Right lung (tissue), 5 donors: ENCODE results near the gene SIRPD. TPM values are rescaled to one million over a fixed set of nuclear protein-coding genes. Genes with fewer than 3 reads are reported as not detected.

Experiments used
- DNase-seq, 2 donors: peaks; one replicate each; pipeline ENCODE4 v3.0.0-alpha.2; 2013
- polyA plus RNA-seq, 5 donors: library from polyadenylated mRNA; unstranded; fragments of 120-200 nt; gene quantifications; one replicate each; pipeline versions ENCODE4 v1.2.1 to v1.2.3, GENCODE V29; 2013; ENCODE audit warnings: inconsistent platforms in 1 of 5, low replicate concordance in 1 of 5; ENCODE audit not compliant: insufficient read length in 5 of 5, insufficient read depth in 1 of 5

SIRPD gene
- polyA plus RNA-seq, 5 donors = 0.09 TPM; not detected in 4

DNA sequence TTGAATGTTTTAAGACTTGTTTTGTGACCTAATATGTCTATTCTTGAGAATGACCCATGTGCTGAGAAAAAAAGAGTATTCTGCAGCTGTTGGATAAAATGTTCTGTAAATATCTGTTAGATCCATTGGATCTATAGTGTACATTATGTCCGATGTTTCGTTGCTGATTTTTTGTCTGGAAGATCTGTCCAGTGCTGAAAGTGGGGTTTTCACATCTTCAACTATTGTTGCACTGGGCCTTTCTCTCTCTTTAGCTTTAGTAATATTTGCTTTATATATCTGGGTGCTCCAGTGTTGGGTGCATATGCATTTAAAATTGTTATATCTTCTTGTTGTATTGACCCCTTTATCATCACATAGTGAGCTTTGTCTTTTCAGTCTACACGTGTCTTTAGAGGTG, 60.6 kb downstream of the SIRPD start:
- no peak for DNase-seq

DNA sequence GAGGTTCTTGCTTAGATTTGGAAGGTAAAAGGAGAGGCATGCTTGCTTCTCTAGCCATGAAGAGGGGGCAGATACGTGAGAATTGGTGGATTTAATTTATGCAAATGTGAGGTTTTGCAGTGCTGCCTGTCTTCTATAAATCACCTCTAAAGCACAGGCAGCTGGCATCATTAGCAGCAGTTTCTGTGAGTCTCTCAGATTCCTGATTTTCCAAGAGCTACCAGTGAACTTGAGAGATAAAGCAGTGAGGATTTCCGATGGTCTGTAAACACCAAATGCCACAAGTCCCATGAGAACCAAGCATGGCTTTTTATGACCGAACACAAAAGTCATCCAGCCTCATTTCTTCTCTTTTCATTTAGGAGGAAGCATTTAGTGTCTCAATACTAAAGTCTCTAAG, 63.1 kb downstream of the SIRPD start:
- DNase-seq = no peak

GRCh38 chr20:1493536-1493935, 64.0 kb downstream of the SIRPD start:
- DNase-seq = no peak

GRCh38 chr20:1491860-1492642, 65.5 kb downstream of the SIRPD start:
- DNase-seq = no peak

GRCh38 chr20:1491281-1491840, 66.1 kb downstream of the SIRPD start, which contains the start of gene SIRPB2:
TSS of gene SIRPB2 (minus strand) at chr20:1491420. CDS start at chr20:1491359, 61 bp downstream.
- DNase-seq = no peak

GRCh38 chr20:1490643-1491195, 66.8 kb downstream of the SIRPD start:
- no peak for DNase-seq

GRCh38 chr20:1489764-1490436, 67.6 kb downstream of the SIRPD start:
- DNase-seq = no peak

- DNase-seq = no peak
Measured at GRCh38 chr20:1489325-1489724, 68.2 kb downstream of the SIRPD start.

GRCh38 chr20:1486566-1486965, 70.9 kb downstream of the SIRPD start:
- DNase-seq = no peak

DNA sequence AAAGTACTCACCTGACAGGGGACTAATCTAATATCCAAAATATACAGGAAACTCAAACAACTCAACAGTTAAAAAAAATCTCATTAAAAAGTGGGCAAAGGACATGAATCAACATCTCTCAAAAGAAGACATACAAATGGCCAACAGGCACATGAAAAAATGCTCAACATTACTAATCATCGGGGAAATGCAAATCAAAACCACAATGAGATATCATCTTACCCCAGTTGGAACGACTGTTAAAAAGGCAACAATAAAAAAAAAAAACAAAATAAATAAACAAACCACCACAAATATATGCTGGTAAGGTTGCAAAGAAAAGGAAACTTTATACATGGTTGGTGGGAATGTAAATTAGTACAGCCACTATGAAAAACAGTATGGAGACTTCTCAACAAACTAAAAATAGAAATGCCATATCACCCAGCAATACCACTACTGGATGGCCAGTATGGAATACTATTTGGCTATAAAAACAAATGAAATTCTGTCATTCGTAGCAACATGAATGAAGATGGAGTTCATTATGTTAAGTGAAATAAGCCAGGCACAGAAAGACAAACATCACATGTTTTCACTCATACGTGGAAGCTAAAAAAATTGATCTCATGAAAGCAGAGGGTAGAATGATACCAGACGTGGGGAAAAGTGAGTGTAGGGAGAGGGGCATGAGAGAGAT, 72.9 kb downstream of the SIRPD start:
- DNase-seq = no peak

Other genes starting within 250 kb of the SIRPD start
- 1 to 10 TPM; 1.8 to 4.3 (median 3.2) TPM for gene SDCBP2, start 228.6 kb downstream of the SIRPD start, polyA plus RNA-seq
- 100 to 1,000 TPM; 439 to 529 (median 459) TPM for gene FKBP1A, start 164.7 kb downstream of the SIRPD start, polyA plus RNA-seq
- 10 to 100 TPM; 82.5 to 96.7 (median 93.7) TPM for gene NSFL1C, start 90.9 kb downstream of the SIRPD start, polyA plus RNA-seq
- gene SIRPB2, start 66.3 kb downstream of the SIRPD start, polyA plus RNA-seq = 1 to 10 TPM; 1.3 to 3.0 (median 1.8) TPM
- gene SIRPB1, start 62.3 kb upstream of the SIRPD start, polyA plus RNA-seq = 1 to 10 TPM in 3 of 5 donors, under 1 TPM in 2; 0.45 to 1.6 (median 1.2) TPM
- under 1 TPM in 3 of 5 donors, not detected in 2; 0.24 to 0.41 (median 0.37) TPM for gene SIRPG, start 100.1 kb upstream of the SIRPD start, polyA plus RNA-seq